Ovary (tissue), 3 donors: Measurements from ENCODE around the gene TCIRG1.

ENCODE experiments used
- CTCF ChIP-seq, 3 donors: fragments of 450-650 bp in 2 of 3; fragments of 200-600 bp in 1 of 3; IDR thresholded peaks; one replicate each; pipeline versions ENCODE4 v1.5.1 to v1.8.0; 2016 to 2022; ENCODE audit warnings: antibody characterized with exemption in 3 of 3, mild to moderate bottlenecking in 1 of 3
- EP300 ChIP-seq: sonication (generic); formaldehyde crosslinking; IDR thresholded peaks from one replicate; pipeline ENCODE4 v1.6.1; 2017; ENCODE audit warnings: antibody characterized with exemption
- POLR2A ChIP-seq: fragments of 450-650 bp; IDR thresholded peaks from one replicate; pipeline ENCODE4 v1.6.1; 2017; ENCODE audit warnings: antibody characterized with exemption, mild to moderate bottlenecking, moderate library complexity
- donor health status: DM: no; HTN: no; CAD: no.

DNA sequence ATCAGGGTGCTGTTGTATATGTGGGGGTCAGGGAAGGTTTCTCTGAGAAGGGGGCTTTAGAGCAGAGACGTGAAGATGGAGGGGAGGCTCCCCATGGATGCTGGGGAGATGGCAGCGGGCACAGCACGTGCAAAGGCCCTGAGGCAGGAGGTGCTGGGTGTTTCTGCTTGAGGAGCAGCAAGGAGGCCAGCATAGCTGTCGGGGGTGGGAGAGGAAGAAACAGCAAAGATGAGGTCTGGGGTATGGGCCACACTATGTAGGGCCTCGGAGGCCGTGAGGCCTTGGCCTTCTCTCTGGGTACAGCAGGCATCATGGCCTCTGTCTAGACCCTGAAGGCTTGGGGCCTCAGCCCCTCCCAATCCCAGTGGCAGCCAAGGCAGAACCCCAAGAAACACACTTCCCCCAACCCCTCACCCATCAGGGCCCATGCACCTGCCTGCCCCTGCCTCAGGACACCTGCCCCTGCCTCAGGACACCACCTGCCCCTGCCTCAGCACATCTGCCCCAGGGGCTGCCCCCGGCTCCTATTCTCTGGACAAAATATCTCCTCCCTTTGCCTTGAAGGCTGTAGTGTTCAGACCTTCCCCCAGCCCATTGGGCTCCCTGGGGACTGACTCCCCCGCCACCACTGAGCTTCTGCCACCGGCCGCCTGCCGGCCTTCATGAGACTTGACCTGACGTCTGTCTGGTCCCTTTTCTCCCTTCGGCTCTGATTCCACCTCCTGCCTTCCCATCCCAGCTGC lies 22.5 kb upstream of the TCIRG1 start:
- TF ChIP-seq CTCF (IDR thresholded peaks at IDR 0.05) (no peak), EP300 (no peak), POLR2A (no peak)
